ENCODE results near the gene FBXO15. TPM values are rescaled to one million over a fixed set of nuclear protein-coding genes. Genes with fewer than 3 reads are reported as not detected.

Gene FBXO15
- total RNA-seq, 3 donors from 2014 or later = 0.71 to 1.2 (median 1.2) TPM

Other genes with a start within 250 kb of the FBXO15 start
- 10 to 100 TPM; 52.3 to 64.2 (median 56.5) TPM for gene TIMM21, start 689 bp upstream of the FBXO15 start, total RNA-seq
- gene CYB5A, start 144.1 kb upstream of the FBXO15 start, total RNA-seq = 10 to 100 TPM; 40.6 to 46.5 (median 45.9) TPM
- gene C18orf63, start 168.0 kb upstream of the FBXO15 start, total RNA-seq = not detected